ENCODE results near the gene TP63. TPM values are rescaled to one million over a fixed set of nuclear protein-coding genes. Genes with fewer than 3 reads are reported as not detected.

Gene TP63
- total RNA-seq, 2 donors from 2014 or later: not detected

- 67 to 88% methylated on average over 1 of the region's 1 CpG for WGBS, 2 experiments (ENCODE audit: insufficient coverage in 1 of 2, insufficient read length in 1 of 2)
- H3K27ac Mint-ChIP-seq: no peak overlapping the region
- no peaks in the 10 kb centered on the region for H3K27me3 Mint-ChIP-seq (ENCODE audit: insufficient read depth)
These were observed 97.7 kb downstream of the TP63 start for GRCh38 chr3:189728915-189729314.

GRCh38 chr3:189734061-189734460, 102.9 kb downstream of the TP63 start:
- Histone ChIP-seq H3K36me3 (ENCODE audit: control insufficient read depth, insufficient read depth, low read length) (no peaks in the 10 kb centered on the region), H3K9ac (ENCODE audit: extremely low read depth, low read length, poor library complexity, severe bottlenecking) (no peak overlapping the region), H3K27me3 (ENCODE audit: control insufficient read depth, insufficient read depth, low read length, poor library complexity, severe bottlenecking) (no peaks in the 10 kb centered on the region), H3K27ac (ENCODE audit: low read depth, low read length) (no peak overlapping the region), H3K4me1 (ENCODE audit: control insufficient read depth, insufficient read depth, low read length) (peaks cover 2% of the 10 kb centered on the region), H3K4me3 (ENCODE audit: low read length) (no peak overlapping the region), H3K9me3 (ENCODE audit: control insufficient read depth, low read length) (no peaks in the 10 kb centered on the region)
- H3K36me3 Mint-ChIP-seq (ENCODE audit: low read depth): no peaks in the 10 kb centered on the region
- peaks cover 12% of the 10 kb centered on the region for H3K4me1 Mint-ChIP-seq
- H3K4me3 Mint-ChIP-seq: no peak overlapping the region
- no peak overlapping the region for H3K27ac Mint-ChIP-seq
- DNase-seq: no peak
- whole genome bisulfite sequencing, 2 experiments (ENCODE audit: insufficient coverage in 1 of 2, insufficient read length in 1 of 2): 80 to 85% methylated on average over 3 to 5 of the region's 6 CpGs
- no peaks in the 10 kb centered on the region for H3K9me3 Mint-ChIP-seq
- TF ChIP-seq CTCF (conservative IDR thresholded peaks at IDR 0.05): no peak
- no peaks in the 10 kb centered on the region for H3K27me3 Mint-ChIP-seq (ENCODE audit: insufficient read depth)

More at GRCh38 chr3:189728915-189729314, 97.7 kb downstream of the TP63 start:
- H3K27ac ChIP-seq (ENCODE audit: low read depth, low read length): no peak overlapping the region
- H3K36me3 ChIP-seq (ENCODE audit: control insufficient read depth, insufficient read depth, low read length): no peaks in the 10 kb centered on the region
- TF ChIP-seq CTCF (conservative IDR thresholded peaks at IDR 0.05): no peak
- Mint-ChIP-seq H3K4me1 (peaks cover 25% of the 10 kb centered on the region), H3K9me3 (no peaks in the 10 kb centered on the region), H3K4me3 (no peak overlapping the region), H3K36me3 (ENCODE audit: low read depth) (no peaks in the 10 kb centered on the region)
- DNase-seq: no peak
- H3K4me1 ChIP-seq (ENCODE audit: control insufficient read depth, insufficient read depth, low read length): peaks cover 2% of the 10 kb centered on the region
- no peaks in the 10 kb centered on the region for H3K9me3 ChIP-seq (ENCODE audit: control insufficient read depth, low read length)
- no peak overlapping the region for H3K9ac ChIP-seq (ENCODE audit: extremely low read depth, low read length, poor library complexity, severe bottlenecking)
- peak overlapping the region; percentile 28 for H3K4me3 ChIP-seq (ENCODE audit: low read length)
- no peaks in the 10 kb centered on the region for H3K27me3 ChIP-seq (ENCODE audit: control insufficient read depth, insufficient read depth, low read length, poor library complexity, severe bottlenecking)

- no peaks in the 10 kb centered on the region for H3K27me3 Mint-ChIP-seq (ENCODE audit: insufficient read depth)
- Histone ChIP-seq H3K27me3 (ENCODE audit: control insufficient read depth, insufficient read depth, low read length, poor library complexity, severe bottlenecking) (no peaks in the 10 kb centered on the region), H3K4me3 (ENCODE audit: low read length) (no peak overlapping the region), H3K9ac (ENCODE audit: extremely low read depth, low read length, poor library complexity, severe bottlenecking) (no peak overlapping the region), H3K9me3 (ENCODE audit: control insufficient read depth, low read length) (no peaks in the 10 kb centered on the region), H3K27ac (ENCODE audit: low read depth, low read length) (no peak overlapping the region), H3K4me1 (ENCODE audit: control insufficient read depth, insufficient read depth, low read length) (peaks cover 2% of the 10 kb centered on the region), H3K36me3 (ENCODE audit: control insufficient read depth, insufficient read depth, low read length) (no peaks in the 10 kb centered on the region)
- DNase-seq: no peak
- TF ChIP-seq CTCF (conservative IDR thresholded peaks at IDR 0.05): no peak
- no peaks in the 10 kb centered on the region for H3K9me3 Mint-ChIP-seq
- no peak overlapping the region for H3K27ac Mint-ChIP-seq
- H3K36me3 Mint-ChIP-seq (ENCODE audit: low read depth): no peaks in the 10 kb centered on the region
- H3K4me3 Mint-ChIP-seq: no peak overlapping the region
- peaks cover 6% of the 10 kb centered on the region for H3K4me1 Mint-ChIP-seq
These were observed 104.7 kb downstream of the TP63 start for GRCh38 chr3:189735913-189736312.
